NCI-H460 (cell line): ENCODE data around the gene CEP41. TPM values are rescaled to one million over a fixed set of nuclear protein-coding genes. Genes with fewer than 3 reads are reported as not detected.

Source experiments
- DNase-seq: peaks from one replicate; pipeline ENCODE4 v3.0.0-alpha.2; 2016; ENCODE audit warnings: low read depth; ENCODE audit errors: extremely low read depth
- polyA plus RNA-seq: library from polyadenylated mRNA; depleted of rRNA; stranded (reverse); fragments of >200 nt; gene quantifications from 2 replicates; pipeline ENCODE4 v1.2.3, GENCODE V29; 2014; cell fraction: nucleus; rRNA removed
- total RNA-seq: library from RNA; depleted of rRNA; stranded (reverse); fragments of >200 nt; shearing (Covaris generic); gene quantifications from 2 replicates; pipeline ENCODE4 v1.2.3, GENCODE V29; 2014; rRNA removed

The CEP41 gene
- total RNA-seq: 19.3 and 22.4 TPM in 2 replicates
- polyA plus RNA-seq: 9.2 and 15.5 TPM in 2 replicates

GRCh38 chr7:130440527-130441365, at the start of gene CEP41:
Gene CEP41 (minus strand): TSS chr7:130441016. CDS start chr7:130440966, 50 bp downstream.
- peak; percentile 97 for DNase-seq

GRCh38 chr7:130490311-130490791, 49.5 kb upstream of the CEP41 start:
- DNase-seq: no peak

GRCh38 chr7:130489140-130489983, 48.5 kb upstream of the CEP41 start:
- peak; percentile 93 for DNase-seq

GRCh38 chr7:130488392-130489139, 47.8 kb upstream of the CEP41 start:
- DNase-seq: no peak

- DNase-seq: no peak
Observed at GRCh38 chr7:130486954-130487436, 46.2 kb upstream of the CEP41 start.

- DNase-seq: no peak
Observed at GRCh38 chr7:130486114-130486953, 45.5 kb upstream of the CEP41 start.

GRCh38 chr7:130485734-130486113, 44.9 kb upstream of the CEP41 start:
- DNase-seq: no peak

GRCh38 chr7:130483031-130483430, 42.2 kb upstream of the CEP41 start:
- DNase-seq: no peak

- DNase-seq: no peak
Observed at GRCh38 chr7:130481898-130482297, 41.1 kb upstream of the CEP41 start.

- DNase-seq: no peak
Observed at GRCh38 chr7:130479716-130480400, 39.0 kb upstream of the CEP41 start.

- no peak for DNase-seq
Observed at GRCh38 chr7:130478991-130479390, 38.2 kb upstream of the CEP41 start.

- DNase-seq: no peak
Observed at GRCh38 chr7:130476297-130477150, 35.7 kb upstream of the CEP41 start.

- DNase-seq: no peak
Observed at GRCh38 chr7:130475776-130476175, 35.0 kb upstream of the CEP41 start.

- DNase-seq: no peak
Observed at GRCh38 chr7:130473876-130474275, 33.1 kb upstream of the CEP41 start.

GRCh38 chr7:130473289-130473688, 32.5 kb upstream of the CEP41 start:
- DNase-seq: no peak

- no peak for DNase-seq
Observed at GRCh38 chr7:130471974-130472373, 31.2 kb upstream of the CEP41 start.

GRCh38 chr7:130468612-130469011, 27.8 kb upstream of the CEP41 start:
- no peak for DNase-seq
